Left colon (tissue), 2 donors: ENCODE measurements around the gene SPRED3. TPM values are rescaled to one million over a fixed set of nuclear protein-coding genes. Genes with fewer than 3 reads are reported as not detected.
"Not testable (repeated sequence)": the region's sequence is repeated elsewhere in the genome, so short reads cannot be mapped to it uniquely, and the experiment has no call there.

Source experiments
- ATAC-seq: fragments of 200-7000 bp; cut with Tn5 transposase; one replicate; pipeline ENCODE4 v1.9.1; 2020; ENCODE audit warnings: mild to moderate bottlenecking, moderate library complexity
- DNase-seq, 2 donors: peaks; one replicate each; pipeline ENCODE4 v3.0.0-alpha.2; 2020
- intact Hi-C, 2 donors: fragments of 100-400 bp; cut with DNase I in 1 of 2; cut with micrococcal nuclease in 1 of 2; formaldehyde crosslinking; loops; one replicate each; pipeline versions ENCODE4 v1.11.2 to v1.14.0; 2022; cut with DNase I, micrococcal nuclease
- long read RNA-seq: library from polyadenylated mRNA; unstranded; transcript quantifications from one replicate; pipeline ENCODE4 v2.0.0, GENCODE V29; 2021
- total RNA-seq, 2 donors: library from RNA; stranded (reverse); fragmentation: NEBNext Ultra II Directional; extraction: Animal tissue kit (Norgen Biotek cat#: 25700); gene quantifications; one replicate each; pipeline ENCODE4 v1.2.1, GENCODE V29; 2021
- donor health status: DM: no; HTN: no; CAD: no.
- donor health status: DM: yes; HTN: yes; CAD: no.

Gene SPRED3
- total RNA-seq: 1 to 10 TPM in 1 of 2 donors, under 1 TPM in 1; 0.28 to 1.6 TPM
- long read RNA-seq: 0 reads

- intact Hi-C loops: no loop called here
- ATAC-seq (no peak), DNase-seq (peak in 1 of 2 donors; percentile 24)
Measured at GRCh38 chr19:38388349-38389100, at the start of gene SPRED3. TSS of gene SPRED3 (plus strand) at chr19:38388697. CDS start at chr19:38390303, 1,606 bp downstream.

DNA sequence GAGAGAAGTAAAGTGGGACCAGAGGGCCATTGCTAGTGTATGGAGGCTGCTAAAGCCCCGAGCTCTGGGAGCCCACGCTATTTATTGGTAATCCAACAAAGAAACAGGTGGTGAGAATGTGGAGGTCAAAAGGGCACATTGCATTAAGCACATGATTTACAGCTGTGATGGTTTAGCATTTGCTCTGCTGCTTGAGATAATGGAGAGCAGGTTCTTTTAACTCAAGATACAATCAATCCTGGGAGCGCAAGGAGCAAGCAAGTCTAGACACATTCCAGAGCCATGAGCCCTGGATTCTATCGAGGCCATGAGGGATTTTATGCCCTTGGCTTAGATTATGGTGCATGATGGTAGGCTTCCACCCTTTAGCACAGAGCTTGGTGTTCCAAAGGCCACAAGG lies 49.5 kb upstream of the SPRED3 start:
- ATAC-seq, DNase-seq, intact Hi-C loops: not testable (repeated sequence)

GRCh38 chr19:38340927-38341326 lies 47.6 kb upstream of the SPRED3 start:
- ATAC-seq: no peak
- intact Hi-C loops: no loop called here
- no peak for DNase-seq

GRCh38 chr19:38346837-38347236 lies 41.7 kb upstream of the SPRED3 start:
- intact Hi-C loops: no loop called here
- ATAC-seq (no peak), DNase-seq (no peak)

- no peak for DNase-seq
- no peak for ATAC-seq
- intact Hi-C loops: no loop called here
Measured at GRCh38 chr19:38350883-38351282, 37.6 kb upstream of the SPRED3 start.

GRCh38 chr19:38351865-38352395 lies 36.6 kb upstream of the SPRED3 start:
- DNase-seq (no peak), ATAC-seq (peak; percentile 17)
- intact Hi-C loops: no loop called here

DNA sequence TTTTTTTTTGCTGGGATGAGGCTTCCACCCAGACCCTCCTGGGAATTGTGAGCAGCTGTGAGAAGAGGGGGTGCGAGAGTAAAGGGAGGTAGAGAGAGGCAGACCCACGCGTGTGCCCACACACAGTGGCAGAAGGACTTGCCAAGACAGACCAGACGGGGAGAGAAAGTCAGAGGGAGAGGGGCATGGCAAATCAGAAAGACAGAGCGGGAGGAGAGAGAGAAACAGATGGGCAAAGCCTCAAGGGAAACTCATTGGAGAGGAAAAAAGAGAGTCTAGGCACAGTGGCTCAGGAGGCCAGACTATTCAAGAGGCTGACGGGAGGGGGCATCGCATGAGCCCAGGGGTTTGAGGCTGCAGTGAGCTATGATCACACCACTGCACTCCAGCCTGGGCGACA lies 35.9 kb upstream of the SPRED3 start:
- ATAC-seq: no peak
- intact Hi-C loops: no loop called here
- no peak for DNase-seq

DNA sequence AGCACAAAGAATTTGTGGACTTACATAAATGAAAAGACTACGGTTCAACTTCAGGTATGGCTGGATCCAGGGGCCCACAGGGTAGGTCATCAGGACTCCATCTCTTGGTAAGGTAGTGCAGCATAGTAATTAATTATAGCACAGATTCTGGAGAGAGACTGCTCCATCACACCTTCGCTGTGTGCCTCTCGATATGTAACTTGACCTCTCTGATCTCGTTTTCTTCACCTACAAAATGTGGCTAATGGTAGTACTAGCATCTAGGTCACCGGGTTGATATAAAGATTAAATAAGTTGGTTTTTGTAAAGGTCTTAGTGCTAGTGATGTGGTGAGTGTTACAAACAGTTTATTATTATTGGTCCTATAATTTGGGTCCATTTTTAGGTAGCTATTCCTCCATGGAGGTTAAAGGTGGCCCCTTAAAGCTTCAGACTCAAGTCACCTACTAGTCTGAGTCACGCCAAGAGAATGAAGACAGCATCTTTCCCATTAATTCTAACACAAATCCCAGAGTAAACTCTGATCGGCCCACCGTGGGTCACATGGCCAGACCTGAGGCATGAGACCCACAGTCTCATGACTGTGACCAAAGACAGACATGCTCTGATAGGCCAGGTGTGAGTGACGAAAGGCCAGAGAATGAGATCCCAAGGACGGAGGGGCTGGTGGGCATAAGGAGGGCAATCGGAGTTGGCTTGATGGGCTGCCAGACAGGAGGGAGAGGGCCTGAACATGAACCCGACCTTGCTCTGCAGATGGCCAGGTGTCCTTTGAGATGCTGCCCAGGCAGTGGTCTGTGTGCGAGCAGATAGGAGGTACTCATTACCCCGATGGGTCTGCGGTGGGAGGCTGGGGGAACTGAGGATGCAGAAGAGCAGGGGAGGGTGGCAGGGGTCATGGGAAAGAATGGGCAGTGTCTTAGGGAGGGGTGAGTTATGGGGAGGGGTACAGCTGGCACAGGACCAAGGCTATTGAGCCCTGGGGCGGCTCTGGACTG lies 32.5 kb upstream of the SPRED3 start:
- DNase-seq (no peak), ATAC-seq (no peak)
- intact Hi-C loops: no loop called here

GRCh38 chr19:38358071-38358470 lies 30.4 kb upstream of the SPRED3 start:
- DNase-seq: no peak
- ATAC-seq: no peak
- intact Hi-C loops: no loop called here

DNA sequence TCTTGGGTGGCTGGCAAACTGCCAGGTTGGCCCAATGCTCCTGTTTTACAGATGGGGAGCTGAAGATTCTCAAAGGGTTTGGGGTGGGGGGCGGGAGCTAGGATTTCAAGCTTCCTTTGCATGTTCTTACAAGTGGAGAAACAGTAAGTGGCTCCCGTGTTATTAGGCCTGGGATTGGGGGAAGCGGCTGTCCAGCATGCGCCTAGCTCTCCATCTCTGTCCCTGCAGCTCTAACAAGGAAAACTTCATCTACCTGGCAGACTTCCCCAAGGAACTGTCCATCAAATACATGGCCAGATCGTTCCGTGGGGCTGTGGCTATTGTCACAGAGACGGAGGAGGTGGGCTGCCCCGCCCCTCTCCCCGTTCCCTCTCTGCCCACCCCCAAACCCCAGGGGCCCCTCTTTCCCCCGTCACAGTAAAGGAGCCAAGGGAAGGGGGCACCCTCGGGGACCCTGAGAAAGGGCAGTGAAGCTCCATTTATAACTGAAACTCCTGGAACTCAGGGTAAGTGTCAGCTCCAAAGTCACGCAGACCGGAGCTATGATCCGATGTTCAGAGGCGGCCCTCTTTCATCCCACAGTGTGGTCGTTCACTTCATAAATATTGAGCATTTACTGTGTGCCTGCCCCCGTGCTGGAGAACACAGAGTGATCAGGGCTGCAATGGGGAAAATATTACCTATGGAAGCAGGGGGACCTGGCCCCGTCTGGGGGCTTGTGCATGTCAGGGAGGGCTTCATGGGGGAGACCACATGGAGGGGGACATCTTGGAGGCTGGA lies 29.1 kb upstream of the SPRED3 start:
- DNase-seq (no peak), ATAC-seq (no peak)
- intact Hi-C loops: no loop called here

DNA sequence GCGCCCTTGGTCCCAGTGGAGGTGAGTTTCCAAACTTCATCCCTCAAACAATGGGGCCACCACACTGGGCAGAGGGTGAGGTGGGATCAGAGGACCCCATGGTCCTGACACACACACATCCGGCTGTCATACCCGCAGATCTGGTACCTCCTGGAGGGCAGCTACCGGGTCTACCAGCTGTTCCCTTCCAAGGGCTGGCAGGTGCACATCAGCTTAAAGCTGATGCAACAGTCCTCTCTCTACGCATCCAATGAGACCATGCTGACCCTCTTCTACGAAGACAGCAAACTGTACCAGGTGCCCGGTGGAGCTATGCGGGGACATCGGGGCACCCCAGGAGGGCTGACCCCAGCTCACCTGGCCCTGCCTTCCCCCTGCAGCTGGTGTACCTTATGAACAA lies 28.1 kb upstream of the SPRED3 start:
- ATAC-seq (no peak), DNase-seq (no peak)
- intact Hi-C loops: no loop called here

- intact Hi-C loops: no loop called here
- peak; percentile 10 for ATAC-seq
- DNase-seq: no peak
Measured at GRCh38 chr19:38360839-38361631, 27.5 kb upstream of the SPRED3 start.

GRCh38 chr19:38361633-38362075 lies 26.8 kb upstream of the SPRED3 start:
- ATAC-seq (peak; percentile 83), DNase-seq (peak; percentile 78 to 83)
- intact Hi-C loops: no loop called here

- peak; percentile 84 for ATAC-seq
- intact Hi-C loops: no loop called here
- DNase-seq: peak; percentile 88 to 92
Measured at GRCh38 chr19:38362076-38362945, 26.2 kb upstream of the SPRED3 start.

DNA sequence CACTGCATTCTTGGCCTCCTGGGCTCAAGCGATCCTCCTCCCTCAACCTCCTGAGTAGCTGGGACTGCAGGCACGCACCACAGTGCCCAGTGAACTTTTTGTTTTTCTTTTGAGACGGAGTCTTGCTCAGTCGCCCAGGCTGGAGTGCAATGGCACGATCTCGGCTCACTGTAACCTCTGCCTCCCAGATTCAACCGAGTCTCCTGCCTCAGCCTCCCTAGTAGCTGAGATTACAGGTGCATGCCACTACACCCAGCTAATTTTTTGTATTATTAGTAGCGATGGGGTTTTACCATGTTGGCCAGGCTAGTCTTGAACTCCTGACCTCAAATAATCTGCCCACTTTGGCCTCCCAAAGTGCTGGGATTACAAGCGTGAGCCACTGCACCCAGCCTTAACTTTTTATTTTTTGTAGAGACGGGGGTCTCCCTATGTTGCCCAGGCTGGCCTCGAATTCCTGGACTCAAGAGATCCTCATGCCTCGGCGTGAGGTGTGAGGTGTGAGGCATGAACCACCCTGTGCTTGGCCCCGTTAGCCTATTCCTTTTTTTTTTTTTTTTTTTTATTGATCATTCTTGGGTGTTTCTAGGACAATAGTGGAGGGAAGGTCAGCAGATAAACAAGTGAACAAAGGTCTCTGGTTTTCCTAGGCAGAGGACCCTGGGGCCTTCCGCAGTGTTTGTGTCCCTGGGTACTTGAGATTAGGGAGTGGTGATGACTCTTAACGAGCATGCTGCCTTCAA lies 25.4 kb upstream of the SPRED3 start:
- ATAC-seq, intact Hi-C loops, DNase-seq: not testable (repeated sequence)

GRCh38 chr19:38367041-38367440 lies 21.5 kb upstream of the SPRED3 start:
- ATAC-seq (no peak), DNase-seq (no peak)
- intact Hi-C loops: no loop called here
